Uterus (tissue), 4 donors: Measurements from ENCODE around the gene LGR6. TPM values are rescaled to one million over a fixed set of nuclear protein-coding genes. Genes with fewer than 3 reads are reported as not detected.

Experiments
- DNase-seq, 2 donors: peaks; one replicate each; pipeline ENCODE4 v3.0.0-alpha.2; 2019 to 2020
- H3K27ac ChIP-seq, 2 donors: fragments of 200-600 bp; sonication (generic); 1 replicate in 1 of 2; 2 replicates in 1 of 2; pipeline ENCODE4 v1.5.1; 2016 to 2018
- H3K27me3 ChIP-seq, 2 donors: fragments of 200-600 bp; sonication (generic); one replicate each; pipeline ENCODE4 v1.5.1; 2018 to 2019; ENCODE audit warnings: control low read depth in 1 of 2
- H3K36me3 ChIP-seq, 2 donors: fragments of 200-600 bp; sonication (generic); one replicate each; pipeline ENCODE4 v1.5.1; 2019; ENCODE audit warnings: control low read depth in 1 of 2
- H3K4me1 ChIP-seq, 2 donors: fragments of 200-600 bp; sonication (generic); one replicate each; pipeline ENCODE4 v1.5.1; 2018 to 2019; ENCODE audit warnings: control low read depth in 1 of 2
- H3K4me3 ChIP-seq, 2 donors: fragments of 200-600 bp; sonication (generic); 1 replicate in 1 of 2; 2 replicates in 1 of 2; pipeline ENCODE4 v1.5.1; 2018 to 2019; ENCODE audit warnings: mild to moderate bottlenecking in 1 of 2
- H3K9me3 ChIP-seq, 2 donors: fragments of 200-600 bp; sonication (generic); one replicate each; pipeline ENCODE4 v1.5.1; 2019; ENCODE audit warnings: control low read depth in 1 of 2
- POLR2A ChIP-seq, 2 donors: fragments of 450-650 bp; IDR thresholded peaks; one replicate each; pipeline ENCODE4 v1.6.1; 2016; ENCODE audit warnings: antibody characterized with exemption in 2 of 2, mild to moderate bottlenecking in 1 of 2, moderate library complexity in 1 of 2
- intact Hi-C: fragments of 100-400 bp; cut with DNase I; formaldehyde crosslinking; loops from one replicate; pipeline ENCODE4 v1.15.1; 2023; ENCODE audit warnings: low total_unique reads
- total RNA-seq, 4 donors: library from RNA; depleted of rRNA in 3 of 4; stranded (reverse); fragments of >200 nt in 3 of 4; gene quantifications; one replicate each; pipeline versions ENCODE4 v1.1.0 to v1.2.4, GENCODE V29; 2014 to 2023
- TF ChIP-seq, protein P1 (sequence below), 4 experiments: fragments of 200-600 bp in 2 of 4; fragments of 450-650 bp in 2 of 4; sonication (generic) in 2 of 4; IDR thresholded peaks; one replicate each; pipeline ENCODE4 v1.5.1; 2016 to 2019; ENCODE audit warnings: antibody characterized with exemption in 4 of 4, mild to moderate bottlenecking in 2 of 4, moderate library complexity in 1 of 4
- donor health status: DM: yes; HTN: yes; CAD: no.

LGR6 gene
- total RNA-seq, 4 donors from 2014 or later, result 3.5 to 7.2 (median 4.0) TPM; not detected in 1

DNA sequence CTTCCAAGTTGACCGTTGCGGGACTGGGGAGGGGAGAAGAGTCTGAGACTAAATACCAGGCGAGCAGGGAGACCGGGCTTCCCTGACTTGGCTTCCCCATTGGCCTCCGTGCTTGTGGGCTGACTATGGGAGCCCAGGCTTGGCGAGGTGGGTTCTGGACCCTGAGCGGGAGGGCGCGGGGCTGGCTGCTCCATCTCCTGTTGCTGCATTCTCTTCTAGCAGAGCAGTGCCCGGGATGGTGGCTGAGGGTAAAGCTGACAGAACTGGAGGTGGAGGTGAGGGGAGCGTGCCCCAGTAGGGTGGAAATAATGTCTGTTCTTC lies 689 bp downstream of the LGR6 start:
- no peaks in the 10 kb centered on the region for H3K27me3 ChIP-seq
- no peak overlapping the region for H3K4me3 ChIP-seq
- intact Hi-C loops, result no loop called here
- no peaks in the 10 kb centered on the region for H3K9me3 ChIP-seq
- no peaks in the 10 kb centered on the region for H3K4me1 ChIP-seq
- TF ChIP-seq POLR2A (IDR thresholded peaks at IDR 0.05), result no peak
- TF ChIP-seq, protein P1, sequence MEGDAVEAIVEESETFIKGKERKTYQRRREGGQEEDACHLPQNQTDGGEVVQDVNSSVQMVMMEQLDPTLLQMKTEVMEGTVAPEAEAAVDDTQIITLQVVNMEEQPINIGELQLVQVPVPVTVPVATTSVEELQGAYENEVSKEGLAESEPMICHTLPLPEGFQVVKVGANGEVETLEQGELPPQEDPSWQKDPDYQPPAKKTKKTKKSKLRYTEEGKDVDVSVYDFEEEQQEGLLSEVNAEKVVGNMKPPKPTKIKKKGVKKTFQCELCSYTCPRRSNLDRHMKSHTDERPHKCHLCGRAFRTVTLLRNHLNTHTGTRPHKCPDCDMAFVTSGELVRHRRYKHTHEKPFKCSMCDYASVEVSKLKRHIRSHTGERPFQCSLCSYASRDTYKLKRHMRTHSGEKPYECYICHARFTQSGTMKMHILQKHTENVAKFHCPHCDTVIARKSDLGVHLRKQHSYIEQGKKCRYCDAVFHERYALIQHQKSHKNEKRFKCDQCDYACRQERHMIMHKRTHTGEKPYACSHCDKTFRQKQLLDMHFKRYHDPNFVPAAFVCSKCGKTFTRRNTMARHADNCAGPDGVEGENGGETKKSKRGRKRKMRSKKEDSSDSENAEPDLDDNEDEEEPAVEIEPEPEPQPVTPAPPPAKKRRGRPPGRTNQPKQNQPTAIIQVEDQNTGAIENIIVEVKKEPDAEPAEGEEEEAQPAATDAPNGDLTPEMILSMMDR (IDR thresholded peaks at IDR 0.05), result no peak
- no peaks in the 10 kb centered on the region for H3K36me3 ChIP-seq
- DNase-seq, result no peak
- H3K27ac ChIP-seq, result no peak overlapping the region

- no peaks in the 10 kb centered on the region for H3K4me1 ChIP-seq
- DNase-seq, result no peak
- no peak overlapping the region for H3K4me3 ChIP-seq
- no peaks in the 10 kb centered on the region for H3K9me3 ChIP-seq
- intact Hi-C loops, result no loop called here
- no peak overlapping the region for H3K27ac ChIP-seq
- TF ChIP-seq, protein P1 (IDR thresholded peaks at IDR 0.05), result no peak
- no peak for TF ChIP-seq POLR2A (IDR thresholded peaks at IDR 0.05)
- no peaks in the 10 kb centered on the region for H3K27me3 ChIP-seq
- no peaks in the 10 kb centered on the region for H3K36me3 ChIP-seq
These were observed 4.2 kb downstream of the LGR6 start for GRCh38 chr1:202197653-202198365.

DNA sequence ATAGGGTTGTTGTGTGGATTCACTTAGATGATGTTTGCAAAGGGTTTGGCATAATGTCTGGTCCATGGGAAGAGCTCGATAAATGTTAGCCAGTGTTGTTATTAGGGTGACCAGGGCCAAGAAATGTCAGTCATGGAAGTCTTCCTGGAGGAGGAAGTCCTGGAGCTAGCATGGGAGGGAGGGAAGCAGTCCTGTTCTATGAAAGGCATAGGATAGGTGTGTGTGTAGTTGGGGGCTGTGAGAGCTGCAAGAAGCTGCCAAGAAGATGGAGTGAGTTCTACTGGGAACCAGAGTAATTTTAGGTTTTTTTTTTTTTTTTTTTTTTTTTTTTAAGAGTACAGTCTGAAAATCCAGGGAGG lies 4.7 kb downstream of the LGR6 start:
- TF ChIP-seq, protein P1 (IDR thresholded peaks at IDR 0.05), result no peak
- H3K4me1 ChIP-seq, result no peaks in the 10 kb centered on the region
- DNase-seq, result no peak
- H3K4me3 ChIP-seq, result no peak overlapping the region
- no peaks in the 10 kb centered on the region for H3K36me3 ChIP-seq
- no peak overlapping the region for H3K27ac ChIP-seq
- no peaks in the 10 kb centered on the region for H3K27me3 ChIP-seq
- intact Hi-C loops, result no loop called here
- H3K9me3 ChIP-seq, result no peaks in the 10 kb centered on the region

GRCh38 chr1:202199040-202199889 lies 5.7 kb downstream of the LGR6 start:
- no peak overlapping the region for H3K4me3 ChIP-seq
- no peak for TF ChIP-seq POLR2A (IDR thresholded peaks at IDR 0.05)
- TF ChIP-seq, protein P1 (IDR thresholded peaks at IDR 0.05), result no peak
- no peaks in the 10 kb centered on the region for H3K9me3 ChIP-seq
- no peak overlapping the region for H3K27ac ChIP-seq
- H3K27me3 ChIP-seq, result no peaks in the 10 kb centered on the region
- no peaks in the 10 kb centered on the region for H3K36me3 ChIP-seq
- H3K4me1 ChIP-seq, result no peaks in the 10 kb centered on the region
- no peak for DNase-seq
- intact Hi-C loops, result no loop called here

GRCh38 chr1:202200112-202200548 lies 6.5 kb downstream of the LGR6 start:
- no peaks in the 10 kb centered on the region for H3K9me3 ChIP-seq
- H3K27ac ChIP-seq, result no peak overlapping the region
- H3K4me3 ChIP-seq, result no peak overlapping the region
- TF ChIP-seq, protein P1 (IDR thresholded peaks at IDR 0.05), result no peak
- no peak for TF ChIP-seq POLR2A (IDR thresholded peaks at IDR 0.05)
- no peak for DNase-seq
- no peaks in the 10 kb centered on the region for H3K36me3 ChIP-seq
- intact Hi-C loops, result no loop called here
- no peaks in the 10 kb centered on the region for H3K27me3 ChIP-seq
- H3K4me1 ChIP-seq, result no peaks in the 10 kb centered on the region
